K562 (cell line): ENCODE results near the gene SLC10A3. TPM values are rescaled to one million over a fixed set of nuclear protein-coding genes. Genes with fewer than 3 reads are reported as not detected.

Experiments used
- ADNP ChIP-seq: fragments of 200-800 bp; sonication (Bioruptor generic); IDR thresholded peaks from 2 replicates; pipeline ENCODE4 v1.6.1; 2016; ENCODE audit warnings: missing genetic modification characterization, missing compliant biosample characterization
- BRD4 ChIP-seq: fragments of 200-600 bp; sonication (generic); IDR thresholded peaks from 2 replicates; pipeline ENCODE4 v1.6.1; 2017; ENCODE audit warnings: inconsistent platforms
- C11orf30 ChIP-seq: fragments of 450-650 bp; IDR thresholded peaks from 2 replicates; pipeline ENCODE4 v1.6.1; 2016; ENCODE audit warnings: low read depth, mild to moderate bottlenecking
- CBX2 ChIP-seq: fragments of 200-600 bp; sonication (generic); IDR thresholded peaks from one replicate; pipeline ENCODE4 v1.6.1; 2012; ENCODE audit warnings: mild to moderate bottlenecking, low read length, inconsistent platforms; ENCODE audit not compliant: insufficient read depth, poor library complexity, severe bottlenecking
- GABPB2 ChIP-seq: fragments of 250-450 bp; sonication (Bioruptor Pico); conservative IDR thresholded peaks from 2 replicates; pipeline ENCODE4 v1.5.1; 2021; ENCODE audit warnings: mild to moderate bottlenecking
- HNRNPUL1 ChIP-seq: fragments of 200-400 bp; formaldehyde crosslinking; IDR thresholded peaks from 2 replicates; pipeline ENCODE4 v1.6.1; 2017; ENCODE audit warnings: low read length
- MYC ChIP-seq, 2 experiments: fragments of 250-450 bp in 1 of 2; sonication (Bioruptor Pico) in 1 of 2; IDR thresholded peaks; 2 replicates each; pipeline versions ENCODE4 v1.5.1 to v1.6.1; 2012 to 2021; ENCODE audit warnings: low read depth in 2 of 2, borderline replicate concordance in 1 of 2, improper control_type of control experiment in 1 of 2, low read length in 1 of 2, mild to moderate bottlenecking in 1 of 2, moderate library complexity in 1 of 2
- NR2C2 ChIP-seq, 2 experiments: fragments of 200-800 bp in 1 of 2; sonication (Bioruptor generic) in 1 of 2; sonication (generic) in 1 of 2; formaldehyde crosslinking in 1 of 2; IDR thresholded peaks; 2 replicates each; pipeline versions ENCODE4 v1.6.1 to v1.8.0; 2016 to 2022; ENCODE audit warnings: mild to moderate bottlenecking in 1 of 2, missing compliant biosample characterization in 1 of 2, missing genetic modification characterization in 1 of 2, missing genetic modification reagents in 1 of 2
- OTX1 ChIP-seq: fragments of 450-650 bp; formaldehyde crosslinking; IDR thresholded peaks from 2 replicates; pipeline ENCODE4 v1.4.0; 2022; ENCODE audit warnings: mild to moderate bottlenecking
- POLR2AphosphoS5 ChIP-seq: IDR thresholded peaks from 2 replicates; pipeline ENCODE4 v1.6.1; 2011; ENCODE audit warnings: mild to moderate bottlenecking, low read depth, low read length, moderate library complexity; ENCODE audit not compliant: control insufficient read depth, insufficient read depth
- PTTG1 ChIP-seq: fragments of 450-650 bp; IDR thresholded peaks from 2 replicates; pipeline ENCODE4 v1.6.1; 2016; ENCODE audit warnings: low read depth, mild to moderate bottlenecking, missing genetic modification characterization, missing compliant biosample characterization
- RNF2 ChIP-seq: sonication (generic); IDR thresholded peaks from 2 replicates; pipeline ENCODE4 v1.6.1; 2016
- SAP30 ChIP-seq: fragments of 200-600 bp; sonication (generic); IDR thresholded peaks from 2 replicates; pipeline ENCODE4 v1.6.1; 2012; ENCODE audit warnings: borderline replicate concordance, low read depth, mild to moderate bottlenecking, moderate library complexity, low read length, control low read depth, inconsistent platforms; ENCODE audit not compliant: insufficient read depth, poor library complexity, severe bottlenecking
- SNIP1 ChIP-seq: fragments of 450-650 bp; IDR thresholded peaks from 2 replicates; pipeline ENCODE4 v1.7.1; 2017; ENCODE audit warnings: low read depth, mild to moderate bottlenecking
- YBX1 ChIP-seq: fragments of 450-650 bp; IDR thresholded peaks from 2 replicates; pipeline ENCODE4 v1.7.1; 2016; ENCODE audit warnings: mild to moderate bottlenecking
- ZFP1 ChIP-seq: fragments of 450-650 bp; formaldehyde crosslinking; IDR thresholded peaks from 2 replicates; pipeline ENCODE4 v1.4.0; 2020; ENCODE audit warnings: mild to moderate bottlenecking, mixed read lengths
- ZFPM2 ChIP-seq: fragments of 250-450 bp; sonication (Bioruptor Pico); IDR thresholded peaks from 2 replicates; pipeline ENCODE4 v1.5.1; 2022; ENCODE audit warnings: mild to moderate bottlenecking
- ZNF133 ChIP-seq: fragments of 250-450 bp; sonication (Bioruptor Pico); IDR thresholded peaks from 2 replicates; pipeline ENCODE4 v1.4.0; 2020; ENCODE audit warnings: mild to moderate bottlenecking
- ZNF146 ChIP-seq: IDR thresholded peaks from one replicate; pipeline ENCODE4 v1.6.1; 2018; ENCODE audit warnings: missing compliant biosample characterization; ENCODE audit not compliant: unreplicated experiment
- ZNF263 ChIP-seq: sonication (generic); formaldehyde crosslinking; IDR thresholded peaks from 2 replicates; pipeline ENCODE4 v1.8.0; 2022; ENCODE audit warnings: mild to moderate bottlenecking, missing genetic modification reagents, borderline replicate concordance
- polyA plus RNA-seq, 8 experiments: library from polyadenylated mRNA; depleted of rRNA in 4 of 8; stranded (reverse) in 5 of 8; unstranded in 3 of 8; fragments of >200 nt; fragmentation: Nextera tagmentation in 2 of 8; fragmentation: Illumina TruSeq in 1 of 8; extraction: Ambion mirVana in 2 of 8; extraction: Trizol in 1 of 8; gene quantifications; 2 replicates each; pipeline versions ENCODE4 v1.2.1 to v1.2.3, GENCODE V29; 2011 to 2014; ENCODE audit warnings: inconsistent platforms in 1 of 8, missing spikeins in 1 of 8
- total RNA-seq, 7 experiments: library from RNA; depleted of rRNA in 6 of 7; stranded (reverse); fragments of >200 nt in 6 of 7; fragmentation: Illumina TruSeq in 2 of 7; extraction: Trizol in 2 of 7; gene quantifications; 2 replicates each; pipeline versions ENCODE4 v1.2.1 to v1.2.3, GENCODE V29; 2011 to 2021; ENCODE audit warnings: low replicate concordance in 1 of 7
- TF ChIP-seq, protein P1 (sequence below): fragments of 250-450 bp; sonication (Bioruptor Pico); IDR thresholded peaks from 2 replicates; pipeline ENCODE4 v1.8.0; 2021; ENCODE audit warnings: mild to moderate bottlenecking, moderate library complexity
- TF ChIP-seq, protein P2 (sequence below): fragments of 250-450 bp; sonication (Bioruptor Pico); IDR thresholded peaks from 2 replicates; pipeline ENCODE4 v1.5.0; 2020; ENCODE audit warnings: mild to moderate bottlenecking, borderline replicate concordance
- TF ChIP-seq, protein P3 (sequence below): fragments of 250-450 bp; sonication (Bioruptor Pico); IDR thresholded peaks from 2 replicates; pipeline ENCODE4 v1.5.0; 2020; ENCODE audit warnings: mild to moderate bottlenecking

SLC10A3 gene
- total and polyA plus RNA-seq, 9 of the 15 experiments (the other 6 are each of a cell fraction or from before 2014, with no cell fraction given): 5.2 to 30.6 (median 16.7) TPM

DNA sequence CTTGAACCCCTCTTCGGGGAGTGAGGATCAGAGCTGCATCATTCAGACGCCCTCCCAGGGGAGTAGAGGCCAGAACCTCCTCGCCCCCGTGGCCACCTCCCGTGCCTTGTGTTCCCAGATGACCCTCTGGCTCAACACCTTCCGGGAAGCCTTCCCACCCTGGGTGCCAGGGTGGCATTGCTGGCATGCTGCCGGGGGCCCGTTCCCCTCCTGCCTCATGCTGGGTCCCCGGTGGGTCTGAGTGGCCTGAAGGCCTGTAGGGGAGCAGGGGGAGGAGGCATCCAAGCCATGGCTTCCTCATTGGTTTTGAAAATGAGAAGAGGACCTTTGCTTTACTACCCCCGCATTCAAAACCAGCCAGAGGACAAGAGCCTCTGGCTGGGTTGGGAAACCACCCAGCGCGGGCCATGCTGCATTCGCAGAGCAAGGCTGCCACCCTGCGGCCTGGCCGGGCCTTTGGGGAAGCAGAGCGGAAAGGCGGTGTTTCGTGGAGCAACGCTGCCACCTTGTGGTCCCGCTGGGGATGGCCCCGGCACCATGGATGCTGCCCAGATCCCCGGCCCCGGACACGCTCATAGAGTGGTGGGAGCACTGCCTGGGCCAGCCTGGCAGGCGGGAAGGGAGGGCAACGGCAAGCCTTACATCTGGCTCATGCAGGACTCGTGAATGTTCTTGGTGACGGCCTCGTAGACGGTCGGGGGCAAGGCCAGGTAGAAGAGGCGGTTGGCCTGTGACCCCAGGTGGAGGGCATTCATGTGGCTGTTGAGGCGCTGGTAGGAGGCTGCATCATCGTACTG, 44.3 kb upstream of the SLC10A3 start (continued):
- peak; percentile 85 for TF ChIP-seq MYC (IDR thresholded peaks at IDR 0.05; ENCODE audit: low read depth, low read length)
- no peak for TF ChIP-seq MYC (CRISPR knock-in tag; IDR thresholded peaks at IDR 0.05; ENCODE audit: borderline replicate concordance, low read depth)
- no peak for TF ChIP-seq RNF2
- TF ChIP-seq ZNF133 (CRISPR knock-in tag): no peak
- peak; percentile 24; the same call in 1 of the 2 replicates for TF ChIP-seq POLR2AphosphoS5
- TF ChIP-seq PTTG1: no peak
- TF ChIP-seq, protein P1, sequence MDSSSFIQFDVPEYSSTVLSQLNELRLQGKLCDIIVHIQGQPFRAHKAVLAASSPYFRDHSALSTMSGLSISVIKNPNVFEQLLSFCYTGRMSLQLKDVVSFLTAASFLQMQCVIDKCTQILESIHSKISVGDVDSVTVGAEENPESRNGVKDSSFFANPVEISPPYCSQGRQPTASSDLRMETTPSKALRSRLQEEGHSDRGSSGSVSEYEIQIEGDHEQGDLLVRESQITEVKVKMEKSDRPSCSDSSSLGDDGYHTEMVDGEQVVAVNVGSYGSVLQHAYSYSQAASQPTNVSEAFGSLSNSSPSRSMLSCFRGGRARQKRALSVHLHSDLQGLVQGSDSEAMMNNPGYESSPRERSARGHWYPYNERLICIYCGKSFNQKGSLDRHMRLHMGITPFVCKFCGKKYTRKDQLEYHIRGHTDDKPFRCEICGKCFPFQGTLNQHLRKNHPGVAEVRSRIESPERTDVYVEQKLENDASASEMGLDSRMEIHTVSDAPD (CRISPR knock-in tag): no peak
- TF ChIP-seq ADNP (tag): no peak
- TF ChIP-seq ZNF146 (CRISPR knock-in tag): no peak
- no peak for TF ChIP-seq YBX1
- no peak for TF ChIP-seq CBX2
- TF ChIP-seq, protein P2, sequence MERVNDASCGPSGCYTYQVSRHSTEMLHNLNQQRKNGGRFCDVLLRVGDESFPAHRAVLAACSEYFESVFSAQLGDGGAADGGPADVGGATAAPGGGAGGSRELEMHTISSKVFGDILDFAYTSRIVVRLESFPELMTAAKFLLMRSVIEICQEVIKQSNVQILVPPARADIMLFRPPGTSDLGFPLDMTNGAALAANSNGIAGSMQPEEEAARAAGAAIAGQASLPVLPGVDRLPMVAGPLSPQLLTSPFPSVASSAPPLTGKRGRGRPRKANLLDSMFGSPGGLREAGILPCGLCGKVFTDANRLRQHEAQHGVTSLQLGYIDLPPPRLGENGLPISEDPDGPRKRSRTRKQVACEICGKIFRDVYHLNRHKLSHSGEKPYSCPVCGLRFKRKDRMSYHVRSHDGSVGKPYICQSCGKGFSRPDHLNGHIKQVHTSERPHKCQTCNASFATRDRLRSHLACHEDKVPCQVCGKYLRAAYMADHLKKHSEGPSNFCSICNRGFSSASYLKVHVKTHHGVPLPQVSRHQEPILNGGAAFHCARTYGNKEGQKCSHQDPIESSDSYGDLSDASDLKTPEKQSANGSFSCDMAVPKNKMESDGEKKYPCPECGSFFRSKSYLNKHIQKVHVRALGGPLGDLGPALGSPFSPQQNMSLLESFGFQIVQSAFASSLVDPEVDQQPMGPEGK (CRISPR knock-in tag): no peak
- TF ChIP-seq HNRNPUL1: no peak
- no peak for TF ChIP-seq SAP30
- TF ChIP-seq GABPB2 (CRISPR knock-in tag): no peak
- no peak for TF ChIP-seq SNIP1
- no peak for TF ChIP-seq NR2C2 (CRISPR knock-in tag; IDR thresholded peaks at IDR 0.05)
- TF ChIP-seq NR2C2 (tag; IDR thresholded peaks at IDR 0.05): no peak
- TF ChIP-seq C11orf30: no peak
- no peak for TF ChIP-seq OTX1 (CRISPR knock-in tag)
- no peak for TF ChIP-seq ZFP1 (CRISPR knock-in tag)
- TF ChIP-seq, protein P3, sequence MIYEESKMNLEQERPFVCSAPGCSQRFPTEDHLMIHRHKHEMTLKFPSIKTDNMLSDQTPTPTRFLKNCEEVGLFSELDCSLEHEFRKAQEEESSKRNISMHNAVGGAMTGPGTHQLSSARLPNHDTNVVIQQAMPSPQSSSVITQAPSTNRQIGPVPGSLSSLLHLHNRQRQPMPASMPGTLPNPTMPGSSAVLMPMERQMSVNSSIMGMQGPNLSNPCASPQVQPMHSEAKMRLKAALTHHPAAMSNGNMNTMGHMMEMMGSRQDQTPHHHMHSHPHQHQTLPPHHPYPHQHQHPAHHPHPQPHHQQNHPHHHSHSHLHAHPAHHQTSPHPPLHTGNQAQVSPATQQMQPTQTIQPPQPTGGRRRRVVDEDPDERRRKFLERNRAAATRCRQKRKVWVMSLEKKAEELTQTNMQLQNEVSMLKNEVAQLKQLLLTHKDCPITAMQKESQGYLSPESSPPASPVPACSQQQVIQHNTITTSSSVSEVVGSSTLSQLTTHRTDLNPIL (CRISPR knock-in tag): no peak
- no peak for TF ChIP-seq ZFPM2
- TF ChIP-seq BRD4: no peak
- peak; percentile 85 for TF ChIP-seq ZNF263 (CRISPR knock-in tag)
